ENCODE measurements around the gene TLCD5.

The TLCD5 gene

DNA sequence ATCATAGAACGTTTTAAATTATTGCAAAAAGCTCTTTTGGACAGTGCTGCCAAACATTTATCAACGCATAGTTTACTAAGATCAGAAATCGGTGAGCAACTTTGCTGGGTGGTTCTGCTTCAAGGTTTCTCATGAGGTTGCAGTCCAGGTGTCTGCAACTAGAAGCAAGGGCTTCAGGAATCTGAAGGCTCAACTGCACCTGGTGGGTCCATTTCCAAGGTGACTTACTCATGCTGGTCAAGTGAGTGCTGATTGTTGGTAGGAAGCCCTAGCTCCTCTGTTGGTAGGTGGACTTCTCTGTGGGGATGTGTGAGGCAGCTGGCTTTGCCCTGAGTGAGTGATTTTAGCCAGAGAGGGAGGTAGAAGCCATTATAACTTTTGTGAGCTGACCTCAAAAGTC, 33.6 kb downstream of the TLCD5 start:
- TF ChIP-seq ZNF274 (IDR thresholded peaks at IDR 0.05; ENCODE audit: low read depth, low read length): no peak
- no peak overlapping the region for H3K4me3 ChIP-seq (ENCODE audit: low read length)

DNA sequence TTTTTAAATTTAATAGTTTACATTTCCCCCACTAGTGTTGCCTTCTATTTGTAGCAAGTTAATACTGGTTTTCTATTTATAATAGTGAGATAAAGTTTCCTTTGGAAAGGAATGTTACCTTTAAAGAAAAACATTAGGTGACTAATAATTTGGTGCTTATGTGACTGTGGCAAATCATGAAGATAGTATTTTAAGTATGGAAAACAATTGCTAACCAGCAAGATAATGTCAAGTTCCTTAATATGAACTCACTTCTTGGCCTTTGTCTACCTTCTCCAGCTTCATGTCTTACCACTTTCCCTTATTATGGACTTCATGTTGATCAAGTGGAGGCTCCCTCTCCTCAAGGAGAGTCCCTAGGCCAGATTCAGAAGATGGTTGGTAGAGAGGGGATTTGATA, 38.3 kb downstream of the TLCD5 start:
- no peak overlapping the region for H3K4me3 ChIP-seq (ENCODE audit: low read length)
- no peak for TF ChIP-seq ZNF274 (IDR thresholded peaks at IDR 0.05; ENCODE audit: low read depth, low read length)

DNA sequence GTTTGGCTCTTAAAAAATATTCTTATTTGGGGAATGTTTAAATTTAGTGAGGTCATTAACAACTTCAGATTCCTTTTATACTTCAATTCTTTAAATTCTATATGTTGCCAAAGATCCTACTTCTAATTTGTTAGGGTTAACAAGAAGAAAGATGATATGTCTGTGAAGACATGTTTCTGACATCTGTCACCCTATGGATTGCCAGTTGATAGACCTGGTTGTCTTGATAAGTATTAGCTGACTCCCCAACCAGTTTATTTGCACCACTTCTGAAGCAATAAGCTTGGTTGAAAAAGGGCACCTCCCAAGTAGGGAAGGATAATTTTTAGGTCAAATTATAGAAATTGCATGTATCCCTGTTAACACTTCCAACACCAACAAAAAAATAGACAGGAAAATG, 40.4 kb downstream of the TLCD5 start:
- no peak for TF ChIP-seq ZNF274 (IDR thresholded peaks at IDR 0.05; ENCODE audit: low read depth, low read length)
- no peak overlapping the region for H3K4me3 ChIP-seq (ENCODE audit: low read length)

DNA sequence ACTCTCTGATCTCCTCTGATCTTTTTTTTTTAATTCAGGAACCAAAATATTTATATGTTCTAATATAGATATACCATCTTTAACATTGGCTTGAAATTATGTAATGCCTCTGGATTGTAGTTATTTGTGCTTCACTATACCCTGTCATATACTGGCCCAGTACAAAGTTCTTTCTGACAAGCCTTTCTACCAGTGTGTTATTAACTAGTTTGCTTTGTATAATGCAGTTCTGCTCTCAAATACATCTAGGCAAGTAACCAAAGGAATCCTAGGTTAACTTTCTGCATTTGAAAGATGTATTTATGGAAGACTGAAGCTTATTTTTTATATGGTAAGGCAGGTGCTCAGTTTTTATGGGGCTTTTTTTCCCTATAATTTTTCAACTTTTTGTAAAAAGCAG, 47.2 kb downstream of the TLCD5 start:
- TF ChIP-seq ZNF274 (IDR thresholded peaks at IDR 0.05; ENCODE audit: low read depth, low read length): no peak
- no peak overlapping the region for H3K4me3 ChIP-seq (ENCODE audit: low read length)

DNA sequence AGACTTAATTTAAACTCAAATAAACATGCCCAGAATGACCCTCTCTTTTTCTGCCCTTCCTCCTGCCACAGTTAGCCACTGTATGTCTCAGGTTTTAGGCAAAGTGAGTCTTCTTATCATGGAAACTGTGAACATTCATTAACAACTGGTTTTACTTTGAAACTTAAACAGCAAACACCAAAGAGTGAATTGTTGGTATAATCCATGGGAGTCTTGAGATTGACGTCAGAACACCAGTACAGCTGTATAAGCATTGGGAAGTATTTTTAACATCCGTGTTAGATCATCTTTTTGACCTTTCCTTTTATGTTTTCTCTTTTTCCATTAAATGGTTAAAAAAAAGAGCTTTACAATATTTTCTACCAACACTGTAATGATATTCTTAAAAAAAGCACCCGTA, 50.0 kb downstream of the TLCD5 start:
- TF ChIP-seq ZNF274 (IDR thresholded peaks at IDR 0.05; ENCODE audit: low read depth, low read length): no peak
- H3K4me3 ChIP-seq (ENCODE audit: low read length): no peak overlapping the region

DNA sequence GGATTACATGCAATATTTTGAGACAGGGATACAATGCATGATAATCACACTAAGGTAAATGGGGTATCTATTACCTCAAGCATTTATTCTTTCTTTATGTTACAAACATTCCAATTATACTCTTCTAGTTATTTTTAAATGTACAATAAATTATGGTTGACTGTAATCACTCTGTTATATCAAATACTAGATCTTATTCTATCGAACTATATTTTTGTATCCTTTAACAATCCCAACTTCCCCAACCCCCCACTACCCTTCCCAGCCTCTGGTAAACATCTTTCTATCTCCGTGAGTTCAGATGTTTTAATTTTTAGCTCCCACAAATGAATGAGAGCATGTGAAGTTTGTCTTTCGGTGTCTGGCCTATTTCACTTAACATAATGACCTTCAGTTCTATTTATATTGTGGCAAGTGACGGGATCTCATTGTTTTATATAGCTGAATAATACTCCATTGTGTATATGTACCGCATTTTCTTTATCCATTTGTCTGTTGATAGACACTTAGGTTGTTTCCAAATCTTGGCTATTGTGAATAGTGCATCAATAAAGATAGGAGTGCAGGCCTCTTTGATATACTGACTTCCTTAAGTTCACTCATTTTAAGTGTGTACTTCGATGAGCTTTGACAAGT, 51.6 kb downstream of the TLCD5 start:
- TF ChIP-seq ZNF274 (IDR thresholded peaks at IDR 0.05; ENCODE audit: low read depth, low read length): no peak
- no peak overlapping the region for H3K4me3 ChIP-seq (ENCODE audit: low read length)

DNA sequence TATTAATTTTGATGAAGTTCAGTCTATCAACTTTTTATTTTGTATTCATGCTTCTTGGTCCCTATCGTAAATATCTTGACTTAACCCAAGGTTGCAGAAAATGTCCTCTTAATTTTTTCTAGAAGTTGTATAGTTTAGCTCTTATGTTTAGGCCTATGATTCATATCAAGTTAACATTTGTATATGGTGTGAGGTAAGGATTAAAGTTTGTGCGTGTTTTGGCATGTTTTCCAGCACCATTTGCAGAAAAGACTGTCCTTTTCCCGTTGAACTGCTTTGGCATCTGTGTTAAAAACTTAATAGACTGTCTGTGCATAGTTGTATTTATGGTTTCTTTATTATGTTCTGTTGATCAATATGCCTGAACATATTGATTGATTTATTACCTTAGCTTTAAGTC, 53.4 kb downstream of the TLCD5 start:
- no peak overlapping the region for H3K4me3 ChIP-seq (ENCODE audit: low read length)
- TF ChIP-seq ZNF274 (IDR thresholded peaks at IDR 0.05; ENCODE audit: low read depth, low read length): no peak

DNA sequence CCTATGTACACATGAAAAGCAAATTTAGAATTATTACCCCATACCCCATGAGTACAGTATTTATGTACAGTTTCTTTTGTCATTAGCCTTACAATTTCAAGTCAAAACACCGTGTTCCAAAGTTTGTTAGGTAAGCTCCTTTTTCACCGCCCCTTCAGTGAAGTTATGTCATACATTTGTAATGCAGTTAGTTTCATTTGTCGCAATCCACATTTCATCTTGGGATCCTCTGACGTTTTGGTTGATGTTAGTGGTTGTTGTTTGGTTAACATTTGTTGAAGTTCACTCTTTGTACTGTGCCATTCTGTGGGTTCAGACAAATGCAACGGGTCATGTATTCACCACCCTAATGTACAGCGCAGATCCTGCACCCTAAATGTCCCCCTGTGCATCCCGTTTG, 56.3 kb downstream of the TLCD5 start:
- no peak overlapping the region for H3K4me3 ChIP-seq (ENCODE audit: low read length)
- TF ChIP-seq ZNF274 (IDR thresholded peaks at IDR 0.05; ENCODE audit: low read depth, low read length): no peak

Data from GM08714 (cell line).